GM23248 (cell line): ENCODE results near the gene PIK3R5.

ENCODE experiments used
- EZH2 ChIP-seq: fragments of 200-600 bp; sonication (generic); IDR thresholded peaks from 2 replicates; pipeline ENCODE4 v1.6.1; 2018; ENCODE audit warnings: antibody characterized with exemption, mild to moderate bottlenecking; ENCODE audit not compliant: insufficient read depth, poor library complexity, severe bottlenecking
- EZH2phosphoT487 ChIP-seq: fragments of 200-600 bp; sonication (generic); IDR thresholded peaks from 2 replicates; pipeline ENCODE4 v1.6.1; 2018; ENCODE audit warnings: antibody characterized with exemption, moderate library complexity, mild to moderate bottlenecking, low read depth; ENCODE audit not compliant: insufficient read depth

DNA sequence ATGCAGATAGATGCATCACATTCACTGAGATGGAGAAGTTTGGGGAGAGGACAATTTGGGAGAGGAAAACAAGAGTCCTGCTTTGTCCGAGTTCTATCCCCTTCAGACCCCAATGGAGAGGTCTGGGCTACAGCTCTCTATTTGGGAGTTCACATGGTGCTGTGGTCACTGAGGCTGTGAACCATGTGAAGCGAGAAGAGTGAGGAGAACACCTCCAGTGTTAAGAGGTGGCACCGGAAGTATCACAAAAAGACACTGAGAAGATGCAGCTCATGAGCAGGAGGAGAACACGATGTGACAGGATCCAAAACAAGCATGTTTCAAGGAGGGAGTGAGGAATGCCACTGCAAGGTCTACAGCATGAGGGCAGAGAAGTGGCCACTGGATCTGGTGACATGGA is 39.7 kb downstream of the PIK3R5 start:
- TF ChIP-seq EZH2 = no peak
- TF ChIP-seq EZH2phosphoT487 = no peak
